ENCODE data around the gene IRF2BP1.

Gene IRF2BP1

DNA sequence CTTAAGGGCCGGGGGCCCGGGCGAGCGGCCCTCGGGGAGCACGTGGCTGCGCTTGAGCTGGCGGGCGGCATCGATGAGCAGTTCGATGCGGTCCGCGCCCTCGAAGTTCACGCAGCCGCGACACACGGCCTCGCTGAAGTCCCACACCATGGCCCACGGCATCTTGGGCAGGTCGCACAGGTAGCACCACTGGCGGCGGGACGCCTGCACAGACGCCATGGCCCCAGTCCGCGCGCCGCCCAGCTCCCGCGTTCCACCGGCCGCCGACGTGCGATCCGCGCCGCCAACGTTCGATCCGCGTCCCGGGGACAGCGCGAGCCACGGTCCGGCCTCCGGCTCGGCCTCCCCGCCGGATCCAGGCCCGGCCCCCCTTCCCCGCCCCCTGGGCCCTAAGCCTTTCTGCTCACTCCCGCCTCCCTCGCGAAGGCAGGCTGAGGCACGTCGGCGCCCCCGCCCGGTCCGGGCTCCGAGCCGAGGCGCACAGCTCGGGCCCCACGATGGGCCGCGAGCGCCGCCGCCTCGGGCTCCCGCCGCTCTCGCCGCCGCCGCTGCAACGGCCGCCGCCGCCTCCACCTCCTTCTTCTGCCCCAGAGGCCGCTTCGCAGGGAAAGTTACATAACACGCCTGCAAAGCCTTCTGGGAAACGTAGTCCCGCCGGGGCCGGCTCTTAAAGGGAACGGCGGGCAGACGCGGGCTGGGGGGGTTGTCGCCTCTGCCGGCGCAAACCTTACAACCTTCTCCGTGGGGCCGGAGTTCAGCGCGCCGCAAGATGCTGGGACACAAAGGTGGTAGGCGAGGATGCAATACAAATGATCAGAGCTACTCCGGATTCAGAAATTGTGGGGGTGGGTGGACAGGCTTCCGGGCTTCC lies at the start of gene IRF2BP1:
Gene IRF2BP1, minus strand, starts transcription at position 586 of the 871 bp plus-strand sequence. Its CDS starts 367 bp downstream, at position 219.
- DNase-seq (ENCODE audit: low spot score) = peak; percentile 93

DNA sequence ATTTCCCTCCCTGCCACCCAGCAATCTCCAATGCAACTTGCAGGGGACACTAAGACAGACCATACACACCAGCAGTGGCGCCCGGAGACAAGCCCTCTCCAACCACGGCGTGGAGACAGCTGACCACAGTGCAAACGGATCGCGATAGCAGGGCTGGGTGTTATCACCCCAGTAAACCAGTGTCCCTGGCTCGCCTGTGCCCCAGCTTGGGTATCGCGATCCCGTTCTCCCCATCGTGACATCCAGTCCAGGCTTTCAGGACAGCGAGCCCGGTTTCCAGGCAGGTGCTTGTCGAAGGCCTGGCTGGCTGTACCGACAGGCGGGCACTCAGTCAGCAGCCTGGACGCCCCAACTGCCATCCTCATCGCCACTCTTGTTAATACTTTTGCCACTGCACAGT lies 49.3 kb upstream of the IRF2BP1 start:
- DNase-seq (ENCODE audit: low spot score) = no peak

DNA sequence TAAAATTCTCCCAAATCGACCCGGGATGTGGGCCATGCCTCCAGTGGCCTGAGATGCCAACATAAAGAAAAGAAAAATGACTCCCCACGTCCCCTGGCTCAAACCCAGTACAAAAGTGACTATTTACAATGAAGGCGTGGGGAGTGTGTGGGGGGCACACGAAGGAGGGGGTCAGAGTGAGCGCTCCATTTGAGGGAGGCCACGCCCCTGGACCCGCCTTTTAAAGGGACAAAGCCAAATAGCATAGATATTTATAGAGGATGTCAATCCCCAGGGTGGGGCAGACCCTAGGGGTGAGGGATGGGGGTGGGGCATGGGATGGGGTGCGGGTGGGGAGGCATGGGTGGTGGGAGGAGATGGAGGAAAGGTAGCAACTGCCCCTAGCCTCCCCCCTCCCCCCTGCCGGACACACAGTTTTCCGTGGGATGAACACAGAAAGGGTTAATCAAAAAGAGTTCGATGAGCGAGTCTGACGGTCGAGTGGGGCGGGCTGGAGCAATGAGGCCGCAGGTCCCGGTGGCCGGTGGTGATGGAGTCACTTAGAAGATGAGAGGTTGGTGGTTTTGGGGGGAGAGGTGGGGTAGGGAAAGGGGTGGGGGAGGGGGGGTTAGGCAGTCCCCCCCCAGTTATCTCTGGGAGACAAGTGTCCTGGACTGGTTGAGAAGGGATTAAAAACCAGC lies 48.8 kb upstream of the IRF2BP1 start:
- DNase-seq (ENCODE audit: low spot score) = no peak

GRCh38 chr19:45933759-45934158 lies 47.8 kb upstream of the IRF2BP1 start:
- no peak for DNase-seq (ENCODE audit: low spot score)

DNA sequence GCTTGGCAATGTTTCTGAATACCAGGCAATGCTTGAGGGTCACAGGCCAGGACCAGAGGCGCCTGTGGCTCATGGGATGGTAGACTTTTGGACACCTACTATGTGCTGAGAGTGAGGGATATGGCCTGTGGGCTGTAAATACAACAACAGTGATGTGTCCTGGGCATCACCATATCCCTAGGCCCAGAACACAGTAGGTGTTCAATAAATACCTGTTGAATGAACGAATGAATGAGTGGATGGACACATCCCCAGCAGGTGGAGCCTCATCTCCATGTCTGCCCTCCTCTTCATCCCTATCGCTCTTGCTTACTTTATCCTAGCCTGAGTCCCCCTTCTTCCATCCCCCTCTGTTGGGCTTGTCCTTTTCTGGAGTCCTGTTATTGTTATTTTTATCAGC lies 45.1 kb upstream of the IRF2BP1 start:
- DNase-seq (ENCODE audit: low spot score) = no peak

DNA sequence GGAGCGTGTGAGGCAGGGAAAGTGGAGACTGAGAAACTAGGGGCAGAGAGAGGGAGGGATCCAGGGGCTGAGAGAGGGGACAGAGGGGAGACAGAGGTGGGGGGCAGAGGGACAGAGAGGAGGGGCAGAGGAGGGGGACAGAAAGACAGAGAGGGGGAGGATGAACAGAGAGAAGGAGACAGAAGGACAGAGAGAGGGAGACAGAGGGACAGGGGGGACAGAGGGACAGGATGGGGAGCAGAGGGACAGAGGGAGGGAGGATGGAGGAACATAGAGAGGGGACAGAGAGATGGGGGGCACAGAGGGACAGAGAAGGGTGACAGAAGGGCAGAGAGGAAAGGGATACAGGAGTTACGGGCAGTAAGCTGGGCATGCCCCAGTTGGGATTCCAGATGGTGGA lies 43.3 kb upstream of the IRF2BP1 start:
- DNase-seq (ENCODE audit: low spot score) = no peak

- DNase-seq (ENCODE audit: low spot score) = peak; percentile 94
Measured at GRCh38 chr19:45927565-45928261, 41.8 kb upstream of the IRF2BP1 start.

GRCh38 chr19:45924891-45925447 lies 39.0 kb upstream of the IRF2BP1 start:
- no peak for DNase-seq (ENCODE audit: low spot score)

DNA sequence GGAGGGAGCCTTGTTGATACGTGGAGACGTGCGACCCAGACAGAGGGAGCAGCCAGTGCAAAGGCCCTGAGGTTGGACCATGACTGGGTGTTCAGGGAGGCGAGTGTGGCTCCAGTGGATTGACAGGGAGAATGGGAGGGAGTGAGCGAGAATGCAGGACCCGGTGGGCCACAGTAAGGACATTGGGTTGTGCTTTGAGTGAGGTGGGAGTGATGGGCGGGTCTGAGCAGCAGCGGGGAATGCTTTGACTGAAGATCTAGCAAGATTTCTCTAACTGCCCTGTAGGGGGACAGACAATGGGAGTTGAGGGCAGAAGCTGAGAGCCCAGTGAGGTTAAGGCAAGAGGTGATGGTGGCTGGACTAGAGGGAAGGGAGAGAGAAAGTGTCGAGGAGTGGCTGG lies 36.3 kb upstream of the IRF2BP1 start:
- peak; percentile 44 for DNase-seq (ENCODE audit: low spot score)

DNA sequence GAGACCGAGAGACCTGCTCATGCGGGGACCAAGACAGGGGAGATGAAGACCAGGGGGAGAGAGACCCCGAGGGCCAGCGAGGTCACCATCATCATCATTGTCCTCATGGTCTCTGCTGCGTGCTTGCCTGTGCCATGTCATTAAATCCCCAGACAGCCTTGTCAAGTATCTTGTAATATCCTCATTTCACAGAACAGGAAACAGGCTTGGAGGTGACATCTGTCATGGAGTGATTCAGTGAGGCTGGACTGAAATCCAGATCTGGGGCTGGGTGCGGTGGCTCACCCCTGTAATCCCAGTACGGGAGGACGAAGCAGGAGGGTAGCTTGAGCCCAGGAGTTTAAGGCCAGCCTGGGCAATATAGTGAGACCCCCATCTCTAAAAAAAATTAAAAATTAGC lies 34.5 kb upstream of the IRF2BP1 start:
- DNase-seq (ENCODE audit: low spot score) = no peak

- no peak for DNase-seq (ENCODE audit: low spot score)
Measured at GRCh38 chr19:45919678-45920077, 33.7 kb upstream of the IRF2BP1 start.

GRCh38 chr19:45918721-45919120 lies 32.8 kb upstream of the IRF2BP1 start:
- no peak for DNase-seq (ENCODE audit: low spot score)

DNA sequence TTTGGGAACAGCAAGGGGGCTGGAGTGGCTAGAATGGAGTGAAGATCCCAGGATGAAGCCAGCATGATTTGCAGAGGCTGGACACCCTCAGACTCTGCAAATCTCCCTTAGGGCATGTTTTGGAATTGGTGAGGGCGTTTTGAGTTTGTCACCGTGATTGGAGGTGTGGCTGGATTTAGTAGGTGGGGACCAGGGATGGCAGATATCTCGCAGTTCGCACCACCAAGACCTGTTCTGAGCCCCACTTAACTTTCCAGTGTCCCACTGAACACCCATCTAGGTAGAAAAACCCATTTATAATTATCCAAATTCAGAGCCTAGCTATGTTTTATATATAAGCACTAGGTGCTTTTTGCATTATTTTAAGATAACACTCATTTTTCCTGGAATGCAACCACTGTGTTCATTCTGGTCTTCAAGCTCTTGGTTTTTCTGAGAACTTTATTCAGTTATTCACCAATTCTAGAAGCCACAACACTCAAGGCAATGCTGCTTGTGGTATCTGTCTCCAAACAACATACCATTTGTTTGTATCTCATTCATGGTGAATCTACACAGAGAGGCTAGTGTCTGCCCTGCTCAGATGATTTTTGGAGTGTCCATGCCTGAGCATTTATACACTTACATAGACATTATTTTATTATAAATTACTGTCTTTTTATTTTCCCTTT lies 31.6 kb upstream of the IRF2BP1 start:
- DNase-seq (ENCODE audit: low spot score) = no peak

DNA sequence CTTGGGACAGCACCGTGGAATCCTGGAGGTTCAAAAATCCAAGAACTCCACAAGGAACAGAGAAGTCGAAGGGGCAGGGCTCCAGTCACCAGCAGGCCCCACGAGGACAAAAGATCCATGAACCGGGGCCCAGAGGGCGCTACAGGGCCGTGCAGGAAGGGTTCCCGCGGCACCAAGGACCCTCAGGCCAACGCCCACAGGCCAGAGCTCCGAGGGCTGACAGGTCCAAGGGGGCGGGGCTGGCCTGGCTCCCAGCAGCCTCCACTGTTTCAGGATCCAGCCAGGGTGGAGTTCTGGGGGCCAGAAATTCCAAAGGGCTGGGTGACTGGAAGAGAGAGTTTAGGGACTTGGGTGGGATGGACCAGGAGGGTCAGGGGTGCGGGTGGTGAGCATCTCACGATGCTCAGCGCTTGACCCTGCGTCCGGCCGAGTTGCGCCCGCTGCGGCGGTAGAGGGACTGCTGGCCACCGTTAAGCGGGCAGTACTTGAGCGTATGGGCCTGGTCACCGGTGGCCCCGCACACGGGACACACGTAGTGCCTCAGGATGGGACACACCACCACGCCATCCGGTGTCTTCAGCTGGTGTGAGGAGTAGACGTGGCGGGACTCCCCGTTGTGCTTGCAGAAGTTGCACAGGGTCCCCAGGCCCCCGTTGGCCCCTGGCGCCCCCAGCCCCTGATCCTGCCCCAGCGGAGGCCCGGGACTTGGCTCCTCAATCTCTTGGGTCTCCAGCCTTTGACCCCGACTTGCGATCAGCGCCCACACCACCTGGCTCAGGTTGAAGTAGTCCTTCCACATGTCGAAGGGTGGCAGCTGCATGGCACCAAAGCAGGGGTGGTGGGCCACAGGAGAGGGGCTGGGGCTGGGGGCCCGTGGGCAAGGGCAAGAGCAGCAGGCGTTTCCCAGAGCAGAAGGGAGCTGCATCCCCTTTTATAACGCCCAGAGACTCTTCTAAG lies 28.2 kb upstream of the IRF2BP1 start, which contains the start of gene NANOS2:
Gene NANOS2, minus strand, starts transcription at position 905 of the 957 bp plus-strand sequence. Its CDS starts 85 bp downstream, at position 820.
- DNase-seq (ENCODE audit: low spot score) = peak; percentile 61

- DNase-seq (ENCODE audit: low spot score) = no peak
Measured at GRCh38 chr19:45911291-45911690, 25.4 kb upstream of the IRF2BP1 start.

GRCh38 chr19:45908956-45909355 lies 23.0 kb upstream of the IRF2BP1 start:
- no peak for DNase-seq (ENCODE audit: low spot score)

DNA sequence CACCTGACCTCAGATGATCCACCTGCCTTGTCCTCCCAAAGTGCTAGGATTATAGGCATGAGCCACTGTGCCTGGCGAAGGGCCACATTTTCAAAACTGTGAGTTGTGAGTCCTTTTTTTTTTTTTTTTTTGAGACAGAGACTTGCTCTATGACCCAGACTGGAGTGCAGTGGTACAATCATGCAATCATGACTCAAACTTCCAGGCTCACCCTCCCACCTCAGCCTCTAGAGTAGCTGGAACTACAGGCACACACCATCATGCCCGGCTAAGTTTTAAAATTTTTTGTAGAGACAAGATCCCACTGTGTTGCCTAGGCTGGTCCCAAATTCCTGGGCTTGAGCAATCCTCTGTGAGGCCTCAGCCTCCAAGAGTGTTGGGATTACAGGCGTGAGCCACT lies 20.3 kb upstream of the IRF2BP1 start:
- no peak for DNase-seq (ENCODE audit: low spot score)

- no peak for DNase-seq (ENCODE audit: low spot score)
Measured at GRCh38 chr19:45905011-45905410, 19.1 kb upstream of the IRF2BP1 start.

DNA sequence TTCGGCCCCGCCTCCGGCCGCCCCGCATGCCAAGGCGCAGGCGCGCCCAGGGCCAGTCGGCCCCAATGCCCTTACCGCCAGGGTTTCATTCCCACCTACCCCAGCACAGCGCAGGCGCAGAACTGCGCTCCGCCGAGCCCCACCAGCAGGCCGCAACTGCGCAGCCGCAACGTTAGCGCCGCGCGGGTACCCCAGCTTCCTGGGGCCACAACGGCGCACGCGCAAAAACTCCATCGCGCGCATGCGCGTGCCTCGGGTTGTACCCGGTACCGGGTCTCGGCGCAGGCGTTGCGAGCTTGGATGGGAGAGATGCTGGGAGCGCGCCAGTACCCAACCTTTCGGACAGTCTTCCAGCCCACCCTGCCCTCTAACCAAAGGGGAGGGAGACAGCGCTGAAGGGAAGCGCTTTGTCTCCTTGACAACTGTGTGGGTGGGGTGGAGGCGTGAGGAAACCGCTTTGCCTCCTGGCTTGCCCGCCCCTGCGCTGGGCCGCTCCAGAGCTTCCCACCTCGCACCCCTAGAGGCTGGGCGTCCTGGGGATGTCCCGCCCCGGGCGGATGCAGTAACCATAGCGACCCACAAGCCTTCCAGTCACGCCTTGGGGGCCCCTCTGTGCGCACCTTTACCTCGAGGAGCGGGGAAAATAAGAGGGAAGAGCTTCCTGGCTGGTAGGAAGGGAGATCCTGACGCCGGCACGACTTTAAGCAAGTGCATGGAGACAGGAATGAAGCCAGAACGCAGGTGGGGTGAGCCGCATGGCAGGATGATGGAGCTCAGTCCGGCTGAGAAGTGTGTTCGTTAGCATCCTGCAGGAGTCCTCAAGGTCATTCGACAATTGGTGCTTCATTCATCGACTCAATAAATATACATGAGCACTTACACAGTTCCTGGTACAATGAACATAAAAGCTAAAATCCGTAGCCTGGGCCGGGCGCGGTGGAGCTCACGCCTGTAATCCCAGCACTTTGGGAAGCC lies 17.0 kb upstream of the IRF2BP1 start:
- DNase-seq (ENCODE audit: low spot score) = peak; percentile 96

All from cerebellar cortex (tissue), 1 donor.